GM21515 (cell line): ENCODE results near the gene QPCTL.
"Not testable (repeated sequence)": the region's sequence is repeated elsewhere in the genome, so short reads cannot be mapped to it uniquely, and the experiment has no call there.

Experiments
- ATAC-seq: cut with Tn5 transposase; IDR thresholded peaks from one replicate; pipeline ENCODE4 v1.9.1; 2021; ENCODE audit not compliant: unreplicated experiment

QPCTL gene

GRCh38 chr19:45674946-45675345, 17.5 kb upstream of the QPCTL start:
- no peak for ATAC-seq

GRCh38 chr19:45676851-45677263, 15.6 kb upstream of the QPCTL start:
- no peak for ATAC-seq

- ATAC-seq, result no peak
These were observed 14.9 kb upstream of the QPCTL start for GRCh38 chr19:45677351-45678230.

- ATAC-seq, result peak; percentile 50
These were observed 11.0 kb upstream of the QPCTL start for GRCh38 chr19:45681391-45682015.

GRCh38 chr19:45682117-45682516, 10.3 kb upstream of the QPCTL start:
- no peak for ATAC-seq

- ATAC-seq, result no peak
These were observed 9.6 kb upstream of the QPCTL start for GRCh38 chr19:45682908-45683307.

GRCh38 chr19:45685045-45685444, 7.4 kb upstream of the QPCTL start:
- ATAC-seq, result not testable (repeated sequence)

GRCh38 chr19:45687599-45687998, 4.9 kb upstream of the QPCTL start:
- no peak for ATAC-seq

- peak; percentile 57 for ATAC-seq
These were observed 815 bp upstream of the QPCTL start, which contains the start of gene SNRPD2 for GRCh38 chr19:45691516-45692186. SNRPD2 (minus strand) TSS chr19:45691953; CDS start chr19:45691888, 65 bp downstream.

GRCh38 chr19:45693106-45693788, 781 bp downstream of the QPCTL start:
- no peak for ATAC-seq

- ATAC-seq, result no peak
These were observed 9.2 kb downstream of the QPCTL start for GRCh38 chr19:45701676-45702075.

- no peak for ATAC-seq
These were observed 12.6 kb downstream of the QPCTL start for GRCh38 chr19:45705115-45705514.

- ATAC-seq, result no peak
These were observed 13.4 kb downstream of the QPCTL start for GRCh38 chr19:45705710-45706415.

- ATAC-seq, result no peak
These were observed 18.1 kb downstream of the QPCTL start for GRCh38 chr19:45710356-45711130.

GRCh38 chr19:45711851-45712698, 19.6 kb downstream of the QPCTL start:
- ATAC-seq, result no peak

GRCh38 chr19:45712699-45713067, 20.2 kb downstream of the QPCTL start:
- ATAC-seq, result no peak

GRCh38 chr19:45713141-45713540, 20.7 kb downstream of the QPCTL start:
- ATAC-seq, result no peak

GRCh38 chr19:45715139-45715538, 22.7 kb downstream of the QPCTL start:
- no peak for ATAC-seq
